Medulla oblongata (tissue), 1 donor: Measurements from ENCODE around the gene RASSF4.

Source experiments
- DNase-seq: peaks from one replicate; pipeline ENCODE4 v3.0.0-alpha.2; 2015; ENCODE audit errors: extremely low spot score

Gene RASSF4

GRCh38 chr10:44988957-44989585 is 29.5 kb downstream of the RASSF4 start:
- no peak for DNase-seq

GRCh38 chr10:44989597-44990301 is 30.1 kb downstream of the RASSF4 start:
- no peak for DNase-seq

- DNase-seq: no peak
Observed at GRCh38 chr10:44990302-44990655, 30.7 kb downstream of the RASSF4 start.

- no peak for DNase-seq
Observed at GRCh38 chr10:44990965-44991364, 31.4 kb downstream of the RASSF4 start.

GRCh38 chr10:44991571-44991970 is 32.0 kb downstream of the RASSF4 start:
- DNase-seq: no peak

- no peak for DNase-seq
Observed at GRCh38 chr10:44992070-44992731, 32.6 kb downstream of the RASSF4 start.

GRCh38 chr10:44992732-44993225 is 33.2 kb downstream of the RASSF4 start:
- no peak for DNase-seq

GRCh38 chr10:44993226-44993921 is 33.8 kb downstream of the RASSF4 start:
- DNase-seq: no peak

GRCh38 chr10:44993922-44994751 is 34.5 kb downstream of the RASSF4 start:
- DNase-seq: no peak

- DNase-seq: no peak
Observed at GRCh38 chr10:44994752-44995530, 35.3 kb downstream of the RASSF4 start.

GRCh38 chr10:44995581-44995913 is 35.9 kb downstream of the RASSF4 start:
- DNase-seq: no peak

GRCh38 chr10:44995914-44996669 is 36.5 kb downstream of the RASSF4 start:
- peak; percentile 80 for DNase-seq

- no peak for DNase-seq
Observed at GRCh38 chr10:44997105-44997748, 37.6 kb downstream of the RASSF4 start.

- DNase-seq: no peak
Observed at GRCh38 chr10:44998146-44998631, 38.6 kb downstream of the RASSF4 start.

GRCh38 chr10:45000138-45000751 is 40.6 kb downstream of the RASSF4 start:
- DNase-seq: no peak

GRCh38 chr10:45000752-45001380 is 41.3 kb downstream of the RASSF4 start, which contains the start of gene ZNF22:
ZNF22 (plus strand) TSS chr10:45000923; CDS start chr10:45003369, 2,446 bp downstream.
- DNase-seq: peak; percentile 68

- peak; percentile 67 for DNase-seq
Observed at GRCh38 chr10:45001381-45002148, 42.0 kb downstream of the RASSF4 start.
